Fibroblast of skin of right quadriceps (primary cell): ENCODE results near the gene GAB2.

Experiments used
- DNase-seq: peaks from one replicate; pipeline ENCODE4 v3.0.0-alpha.2; 2013

GAB2 gene

GRCh38 chr11:78338702-78339101 is 78.9 kb downstream of the GAB2 start:
- no peak for DNase-seq

DNA sequence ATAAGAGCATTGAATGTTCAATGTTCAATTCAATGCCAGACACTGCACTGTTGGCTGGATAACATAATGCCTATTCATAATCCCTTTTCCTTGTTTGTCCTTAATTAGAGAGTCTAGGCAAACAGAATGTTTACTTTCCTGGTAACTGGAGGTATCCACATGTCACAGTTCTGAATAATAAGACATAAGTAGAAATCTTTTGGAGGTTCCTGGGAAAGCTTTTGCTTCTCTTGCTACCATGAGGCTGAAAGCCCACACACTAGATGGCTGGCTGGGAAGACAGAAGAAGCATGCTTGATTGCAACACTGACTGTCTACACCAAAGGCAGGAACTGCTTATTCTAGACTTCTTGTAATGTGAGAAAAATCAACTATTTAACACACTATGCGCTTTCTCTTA is 79.5 kb downstream of the GAB2 start:
- no peak for DNase-seq

DNA sequence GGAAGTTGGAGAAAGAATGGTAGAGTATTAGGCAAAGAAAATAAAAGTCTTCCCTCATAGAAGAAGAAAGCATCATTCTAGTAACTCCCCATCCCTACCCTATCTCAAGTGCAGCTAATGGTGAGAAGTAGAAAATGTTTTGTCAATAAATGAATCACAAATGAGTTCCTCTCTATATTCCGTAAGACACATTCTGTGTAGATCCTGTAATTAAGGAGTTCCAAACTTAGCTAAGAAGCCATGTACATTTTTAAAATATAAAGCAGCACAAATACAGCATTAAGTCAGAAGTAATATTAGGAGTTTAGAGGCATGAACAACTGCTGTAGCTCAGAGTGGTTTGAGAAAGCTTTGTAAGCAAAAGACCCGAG is 80.1 kb downstream of the GAB2 start:
- no peak for DNase-seq

GRCh38 chr11:78336877-78337553 is 80.6 kb downstream of the GAB2 start:
- DNase-seq, result peak; percentile 24

GRCh38 chr11:78334109-78334508 is 83.5 kb downstream of the GAB2 start:
- DNase-seq, result no peak

- no peak for DNase-seq
Observed at GRCh38 chr11:78332872-78333271, 84.7 kb downstream of the GAB2 start.

GRCh38 chr11:78332174-78332866 is 85.3 kb downstream of the GAB2 start:
- DNase-seq, result no peak

- DNase-seq, result no peak
Observed at GRCh38 chr11:78331711-78332110, 85.9 kb downstream of the GAB2 start.

DNA sequence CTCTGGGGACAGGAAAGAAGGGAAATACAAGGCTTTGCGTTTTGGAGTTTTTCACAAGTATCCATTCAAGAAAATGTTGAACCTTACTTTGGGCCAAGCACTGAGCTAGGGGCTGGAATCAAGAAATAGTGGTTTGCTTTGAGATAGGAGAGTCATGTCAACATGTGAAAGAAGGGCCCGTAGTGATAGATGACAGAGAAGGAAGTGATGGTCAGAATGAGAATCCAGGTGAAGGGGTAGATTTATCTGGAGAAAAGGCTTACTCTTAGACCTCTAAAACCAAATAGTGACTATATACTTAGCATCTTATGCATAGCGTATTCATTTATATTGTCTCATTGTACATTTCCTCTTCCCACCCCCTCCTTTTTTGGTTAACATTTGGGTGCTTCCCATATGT is 87.3 kb downstream of the GAB2 start:
- no peak for DNase-seq

- DNase-seq, result no peak
Observed at GRCh38 chr11:78327945-78328344, 89.7 kb downstream of the GAB2 start.

GRCh38 chr11:78325274-78325781 is 92.3 kb downstream of the GAB2 start:
- no peak for DNase-seq

- no peak for DNase-seq
Observed at GRCh38 chr11:78323363-78323762, 94.3 kb downstream of the GAB2 start.

DNA sequence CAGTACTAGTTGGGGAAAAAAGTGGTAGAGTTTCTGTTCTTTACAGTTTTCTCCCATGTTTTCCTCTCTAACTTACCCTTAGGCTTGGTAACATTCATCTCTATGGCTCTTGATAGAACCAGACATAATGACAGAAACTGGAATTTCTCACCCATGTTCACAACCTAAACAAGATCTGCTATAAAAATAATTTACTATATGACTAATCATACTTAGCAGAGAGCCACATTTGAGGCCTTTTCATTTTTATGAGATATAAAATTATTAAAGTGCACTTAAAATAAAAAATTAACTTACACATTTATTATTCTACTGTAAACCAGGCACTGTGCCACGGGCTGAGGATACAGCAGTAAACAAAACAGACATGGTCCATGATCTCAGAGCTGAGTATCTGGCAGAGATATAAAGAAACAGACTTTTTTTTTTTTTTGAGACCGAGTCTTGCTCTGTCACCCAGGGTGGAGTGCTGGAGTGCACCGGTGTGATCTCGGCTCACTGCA is 98.1 kb downstream of the GAB2 start:
- DNase-seq, result peak; percentile 67

DNA sequence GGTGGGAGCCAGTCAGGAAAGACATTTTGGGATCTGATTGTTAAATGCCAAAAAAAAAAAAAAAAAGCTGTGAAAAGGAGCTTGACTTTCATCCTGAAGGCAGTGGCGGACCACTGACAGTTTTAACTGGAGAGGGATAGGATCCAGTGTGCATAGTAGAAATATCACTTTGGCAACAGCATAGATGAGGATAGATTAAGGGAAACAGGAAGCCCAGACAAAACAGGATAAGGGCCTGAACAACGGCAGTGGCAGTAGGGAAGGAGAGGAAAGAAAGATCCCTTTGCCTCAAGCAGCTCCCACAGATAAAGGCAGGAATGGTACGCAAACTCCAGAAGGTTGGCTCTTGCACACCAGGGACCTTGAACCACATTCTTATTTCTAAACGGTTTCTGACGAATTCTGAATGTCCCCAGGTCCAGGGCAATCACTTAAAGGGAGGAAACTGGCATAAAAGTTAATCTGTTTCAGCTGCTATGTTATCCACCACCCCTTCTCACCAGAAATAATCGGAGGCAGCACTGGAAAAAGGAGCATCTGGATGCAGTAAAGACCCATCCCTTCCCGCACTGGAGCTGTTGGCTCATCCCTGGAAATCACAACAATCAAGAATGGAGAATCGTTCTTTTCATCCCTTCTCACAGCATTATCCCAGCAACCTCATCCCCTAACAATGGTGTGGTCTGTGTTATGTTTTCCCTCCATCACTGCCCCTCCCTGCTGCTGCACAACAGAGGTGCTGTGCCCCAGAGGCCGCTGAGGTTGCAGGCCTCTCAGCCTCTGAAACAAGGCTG is 99.1 kb downstream of the GAB2 start:
- peak; percentile 35 for DNase-seq

- no peak for DNase-seq
Observed at GRCh38 chr11:78315724-78316123, 101.9 kb downstream of the GAB2 start.

- no peak for DNase-seq
Observed at GRCh38 chr11:78314762-78315161, 102.9 kb downstream of the GAB2 start.

DNA sequence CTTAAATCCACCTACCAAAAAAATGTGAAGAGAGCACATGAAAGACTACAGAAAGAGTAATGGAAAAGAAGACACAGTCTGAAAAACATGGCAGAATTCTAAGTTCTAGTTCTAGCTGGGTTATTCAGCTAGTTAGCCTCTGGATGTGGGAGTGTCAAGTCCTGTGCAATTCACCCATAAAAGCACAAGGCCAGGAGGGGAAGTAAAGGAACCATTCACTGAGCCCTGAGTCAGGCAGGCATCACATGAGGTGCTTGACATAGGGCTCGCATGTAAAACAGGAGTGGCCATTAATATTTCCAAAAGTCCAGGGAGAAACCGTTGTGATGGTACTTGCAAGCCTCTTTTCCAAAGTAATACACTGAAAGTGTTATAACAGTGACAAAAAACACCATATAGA is 103.7 kb downstream of the GAB2 start:
- no peak for DNase-seq

DNA sequence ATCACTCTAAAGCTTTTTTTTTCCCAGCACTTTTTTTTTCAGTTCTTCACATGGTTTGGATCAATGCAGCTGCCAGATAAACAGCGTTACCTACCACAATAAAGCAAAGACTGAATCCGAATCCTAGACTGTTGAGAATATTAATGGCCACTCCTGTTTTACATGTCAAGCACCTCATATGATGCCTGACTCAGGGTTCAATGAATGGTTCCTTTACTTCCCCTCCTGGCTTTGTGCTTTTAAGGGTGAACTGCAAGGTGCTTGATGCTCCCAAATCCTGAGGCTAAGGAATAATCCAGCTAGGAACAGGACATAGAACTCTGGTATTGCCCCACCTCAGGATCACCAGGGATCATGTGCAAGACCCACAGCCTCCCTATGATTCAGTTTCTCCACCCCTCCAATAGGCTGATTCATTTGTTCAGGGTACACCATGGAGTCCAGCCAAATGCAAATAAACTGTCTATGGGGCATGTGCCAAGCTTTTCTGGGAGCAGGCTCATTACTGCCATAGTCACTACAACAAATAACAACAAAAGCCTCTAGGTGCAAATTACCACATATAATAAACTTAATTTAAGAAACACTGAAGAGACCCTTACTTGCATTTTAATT is 104.3 kb downstream of the GAB2 start:
- DNase-seq, result peak; percentile 63

GRCh38 chr11:78312712-78313111 is 104.9 kb downstream of the GAB2 start:
- no peak for DNase-seq

- no peak for DNase-seq
Observed at GRCh38 chr11:78311702-78312371, 105.8 kb downstream of the GAB2 start.

DNA sequence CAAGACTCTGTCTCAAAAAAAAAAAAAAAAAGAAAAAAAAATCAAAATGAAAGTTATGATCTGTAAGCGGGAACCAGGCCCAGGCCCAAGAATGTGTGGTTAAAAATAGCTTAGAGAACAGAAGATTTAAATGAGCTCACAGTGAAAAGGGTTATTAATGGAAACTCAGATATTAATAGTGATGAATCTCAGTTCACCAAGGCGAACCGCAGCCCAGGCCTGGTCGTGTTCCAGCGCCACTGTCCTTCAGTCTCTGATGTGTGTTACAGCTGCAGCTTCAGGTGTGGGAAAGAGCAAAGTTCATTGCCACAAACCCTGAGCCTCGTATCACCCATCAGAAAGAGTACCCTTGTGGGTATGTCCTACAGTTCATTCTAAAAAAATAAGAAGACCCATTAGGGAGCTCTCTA is 107.1 kb downstream of the GAB2 start:
- DNase-seq, result peak; percentile 59

DNA sequence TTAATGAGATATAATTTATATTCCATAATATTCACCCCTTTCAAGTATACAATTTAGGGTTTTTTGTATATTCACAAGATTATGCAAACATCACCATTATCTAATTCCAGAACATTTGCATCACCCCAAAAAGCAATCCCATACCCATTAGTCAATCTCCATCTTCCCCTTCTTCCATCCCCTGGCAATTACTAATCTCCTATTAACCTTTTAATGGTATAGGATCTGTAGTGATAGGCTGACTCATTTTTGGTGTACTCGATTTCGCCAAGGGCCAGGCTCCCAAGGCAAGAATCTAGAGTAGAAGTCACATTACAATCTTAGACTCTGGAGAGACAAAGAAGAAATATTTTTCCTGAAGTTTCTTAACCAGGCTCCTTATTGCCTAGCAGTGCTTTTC is 113.4 kb downstream of the GAB2 start:
- DNase-seq, result no peak
